ENCODE data around the gene UBA3. TPM values are rescaled to one million over a fixed set of nuclear protein-coding genes. Genes with fewer than 3 reads are reported as not detected.

UBA3 gene
- total and polyA plus RNA-seq, 2 experiments from 2014 or later = 73.7 to 118 TPM

GRCh38 chr3:69119138-69119537 lies 39.0 kb upstream of the UBA3 start:
- no peak for TF ChIP-seq CTCF (IDR thresholded peaks at IDR 0.05; ENCODE audit: low read depth, low read length)
- no peak for DNase-seq (ENCODE audit: low read depth in 1 of 2, low spot score in 1 of 2)

GRCh38 chr3:69118555-69118954 lies 38.4 kb upstream of the UBA3 start:
- no peaks in the 10 kb centered on the region for H3K27me3 ChIP-seq
- TF ChIP-seq CTCF (IDR thresholded peaks at IDR 0.05; ENCODE audit: low read depth, low read length) = no peak
- no peak for DNase-seq (ENCODE audit: low read depth in 1 of 2, low spot score in 1 of 2)
- H3K9me3 ChIP-seq (ENCODE audit: low read depth) = no peaks in the 10 kb centered on the region
- H3K4me3 ChIP-seq = no peak overlapping the region
- no peak overlapping the region for H3K27ac ChIP-seq
- H3K4me1 ChIP-seq (ENCODE audit: low read depth) = peaks cover 23% of the 10 kb centered on the region
- no peaks in the 10 kb centered on the region for H3K36me3 ChIP-seq

More at GRCh38 chr3:69119138-69119537, 39.0 kb upstream of the UBA3 start:
- Histone ChIP-seq H3K27me3 (no peaks in the 10 kb centered on the region), H3K36me3 (no peaks in the 10 kb centered on the region), H3K9me3 (ENCODE audit: low read depth) (no peaks in the 10 kb centered on the region), H3K27ac (no peak overlapping the region), H3K4me1 (ENCODE audit: low read depth) (peaks cover 23% of the 10 kb centered on the region), H3K4me3 (no peak overlapping the region)

- no peak overlapping the region for H3K4me3 ChIP-seq
- TF ChIP-seq CTCF (IDR thresholded peaks at IDR 0.05; ENCODE audit: low read depth, low read length) = no peak
- H3K36me3 ChIP-seq = no peaks in the 10 kb centered on the region
- no peaks in the 10 kb centered on the region for H3K9me3 ChIP-seq (ENCODE audit: low read depth)
- no peak for DNase-seq (ENCODE audit: low read depth in 1 of 2, low spot score in 1 of 2)
- peaks cover 14% of the 10 kb centered on the region for H3K4me1 ChIP-seq (ENCODE audit: low read depth)
- no peak overlapping the region for H3K27ac ChIP-seq
- no peaks in the 10 kb centered on the region for H3K27me3 ChIP-seq
These were observed 36.7 kb upstream of the UBA3 start for GRCh38 chr3:69116897-69117296.

GRCh38 chr3:69116162-69116561 lies 36.0 kb upstream of the UBA3 start:
- TF ChIP-seq CTCF (IDR thresholded peaks at IDR 0.05; ENCODE audit: low read depth, low read length) = no peak

GRCh38 chr3:69115731-69116130 lies 35.6 kb upstream of the UBA3 start:
- Histone ChIP-seq H3K9me3 (ENCODE audit: low read depth) (no peaks in the 10 kb centered on the region), H3K27ac (no peak overlapping the region), H3K27me3 (no peaks in the 10 kb centered on the region), H3K4me1 (ENCODE audit: low read depth) (peaks cover 9% of the 10 kb centered on the region), H3K36me3 (no peaks in the 10 kb centered on the region), H3K4me3 (no peak overlapping the region)
- no peak for TF ChIP-seq CTCF (IDR thresholded peaks at IDR 0.05; ENCODE audit: low read depth, low read length)
- DNase-seq (ENCODE audit: low read depth in 1 of 2, low spot score in 1 of 2) = peak in 1 of 2 donors; percentile 14

More at GRCh38 chr3:69116162-69116561, 36.0 kb upstream of the UBA3 start:
- Histone ChIP-seq H3K4me3 (no peak overlapping the region), H3K27me3 (no peaks in the 10 kb centered on the region), H3K4me1 (ENCODE audit: low read depth) (peaks cover 9% of the 10 kb centered on the region), H3K36me3 (no peaks in the 10 kb centered on the region), H3K9me3 (ENCODE audit: low read depth) (no peaks in the 10 kb centered on the region), H3K27ac (no peak overlapping the region)
- no peak for DNase-seq (ENCODE audit: low read depth in 1 of 2, low spot score in 1 of 2)

- peak in 1 of 2 donors; percentile 41 for DNase-seq (ENCODE audit: low read depth in 1 of 2, low spot score in 1 of 2)
- Histone ChIP-seq H3K27me3 (no peaks in the 10 kb centered on the region), H3K36me3 (no peaks in the 10 kb centered on the region), H3K27ac (no peak overlapping the region), H3K4me3 (no peak overlapping the region), H3K9me3 (ENCODE audit: low read depth) (no peaks in the 10 kb centered on the region), H3K4me1 (ENCODE audit: low read depth) (peaks cover 9% of the 10 kb centered on the region)
- TF ChIP-seq CTCF (IDR thresholded peaks at IDR 0.05; ENCODE audit: low read depth, low read length) = no peak
These were observed 33.4 kb upstream of the UBA3 start for GRCh38 chr3:69113536-69113935.

Data from cardiac muscle cell (in vitro differentiated cells and primary cell).